NOMO-1 treated with DMSO at 0.1 percent for 48 hours (cell line): ENCODE measurements around the gene TRAPPC5.
"Not testable (repeated sequence)": the region's sequence is repeated elsewhere in the genome, so short reads cannot be mapped to it uniquely, and the experiment has no call there.

Experiments used
- DNase-seq: peaks from one replicate; lab custom pipeline; 2025; ENCODE audit not compliant: unreplicated experiment; lab: John Stamatoyannopoulos, UW

The TRAPPC5 gene

GRCh38 chr19:7680606-7681339, at the start of gene TRAPPC5:
TSS of gene TRAPPC5 (plus strand) at chr19:7680833. CDS start at chr19:7682254, 1,421 bp downstream.
- DNase-seq: peak; percentile 76

GRCh38 chr19:7631577-7631976, 49.1 kb upstream of the TRAPPC5 start:
- DNase-seq: no peak

GRCh38 chr19:7632340-7633203, 48.1 kb upstream of the TRAPPC5 start:
- DNase-seq: no peak

GRCh38 chr19:7633698-7634097, 46.9 kb upstream of the TRAPPC5 start, which contains the start of gene PCP2:
TSS of gene PCP2 (minus strand) at chr19:7633719. CDS start at chr19:7633457, 262 bp downstream.
- DNase-seq: no peak

GRCh38 chr19:7635670-7636069, 45.0 kb upstream of the TRAPPC5 start:
- DNase-seq: no peak

- peak; percentile 30 for DNase-seq
Observed at GRCh38 chr19:7636317-7636690, 44.3 kb upstream of the TRAPPC5 start.

GRCh38 chr19:7636691-7637373, 43.8 kb upstream of the TRAPPC5 start, which contains the start of gene STXBP2:
TSS of gene STXBP2 (plus strand) at chr19:7637110. CDS start at chr19:7637150, 40 bp downstream.
- peak; percentile 52 for DNase-seq

- DNase-seq: peak; percentile 35
Observed at GRCh38 chr19:7637374-7638256, 43.0 kb upstream of the TRAPPC5 start.

- DNase-seq: no peak
Observed at GRCh38 chr19:7638802-7639465, 41.7 kb upstream of the TRAPPC5 start.

- DNase-seq: no peak
Observed at GRCh38 chr19:7639863-7640348, 40.7 kb upstream of the TRAPPC5 start.

- no peak for DNase-seq
Observed at GRCh38 chr19:7640803-7641202, 39.8 kb upstream of the TRAPPC5 start.

GRCh38 chr19:7641290-7642276, 39.0 kb upstream of the TRAPPC5 start:
- no peak for DNase-seq

- DNase-seq: no peak
Observed at GRCh38 chr19:7642295-7643030, 38.2 kb upstream of the TRAPPC5 start.

GRCh38 chr19:7643031-7643415, 37.6 kb upstream of the TRAPPC5 start:
- no peak for DNase-seq

GRCh38 chr19:7643629-7644549, 36.7 kb upstream of the TRAPPC5 start:
- not testable (repeated sequence) for DNase-seq

- no peak for DNase-seq
Observed at GRCh38 chr19:7644550-7644877, 36.1 kb upstream of the TRAPPC5 start.

- DNase-seq: peak; percentile 81
Observed at GRCh38 chr19:7645163-7645562, 35.5 kb upstream of the TRAPPC5 start.
